Fibroblast of skin of scalp (primary cell): ENCODE measurements around the gene USP3.
"Not testable (repeated sequence)": the region's sequence is repeated elsewhere in the genome, so short reads cannot be mapped to it uniquely, and the experiment has no call there.

Experiments used
- DNase-seq: peaks from one replicate; pipeline ENCODE4 v3.0.0-alpha.2; 2013

USP3 gene

DNA sequence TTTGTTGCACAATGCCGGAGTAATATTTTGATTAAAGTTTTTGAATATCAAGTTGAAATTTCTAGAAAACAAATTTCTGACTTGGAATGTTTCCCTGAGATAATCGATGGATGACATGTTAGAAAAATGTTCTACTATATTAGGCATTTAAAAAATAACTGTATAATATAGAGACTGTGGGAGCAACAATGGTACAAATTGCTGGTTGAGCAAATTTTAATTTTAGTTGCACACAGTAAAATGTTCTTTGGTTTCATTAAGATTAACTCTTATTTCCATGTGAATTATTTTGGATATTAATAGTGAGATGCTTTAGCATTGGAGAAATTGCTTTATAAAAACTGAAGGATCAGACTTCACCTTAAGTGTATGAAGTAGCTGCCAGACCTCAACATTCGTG, 9.3 kb downstream of the USP3 start:
- DNase-seq, result no peak

DNA sequence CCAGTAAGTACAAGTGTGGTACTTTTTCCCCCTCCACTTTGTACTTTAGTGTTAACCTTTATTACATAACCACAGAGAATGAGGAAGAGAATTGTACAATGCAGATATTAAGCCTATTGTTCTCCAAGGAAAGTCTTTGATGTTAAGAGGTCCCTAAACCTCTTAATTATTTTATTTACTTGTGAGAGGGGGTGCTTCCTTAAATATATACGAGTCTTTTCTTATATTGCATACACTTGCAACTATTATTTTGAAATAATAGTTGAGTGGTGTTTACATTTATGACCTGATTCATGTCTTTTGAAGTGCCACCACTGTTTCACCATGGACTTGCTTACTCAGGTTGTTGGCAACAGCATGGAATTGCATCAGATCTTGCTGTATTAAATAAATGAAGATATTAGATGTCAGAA, 10.1 kb downstream of the USP3 start:
- DNase-seq, result peak; percentile 44

DNA sequence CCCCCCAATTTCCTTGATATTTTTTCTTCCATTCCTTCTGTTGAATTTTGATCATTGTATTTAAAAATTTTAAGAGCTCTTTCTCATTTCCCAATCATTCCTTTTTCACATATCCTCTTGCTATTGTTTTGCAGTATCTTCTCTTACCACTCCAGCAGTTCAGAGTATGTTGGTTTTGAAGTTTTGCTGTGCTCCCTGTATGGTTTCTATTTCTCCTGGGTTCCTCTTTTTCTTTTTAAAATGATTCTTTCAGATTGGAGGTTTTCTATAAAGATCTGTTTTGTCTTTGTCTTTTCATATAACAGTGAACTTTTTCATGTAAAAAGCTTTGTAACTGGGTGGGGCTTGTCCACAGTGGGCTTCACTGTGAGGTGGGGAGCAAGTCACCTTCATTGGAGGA, 12.8 kb downstream of the USP3 start:
- no peak for DNase-seq

DNA sequence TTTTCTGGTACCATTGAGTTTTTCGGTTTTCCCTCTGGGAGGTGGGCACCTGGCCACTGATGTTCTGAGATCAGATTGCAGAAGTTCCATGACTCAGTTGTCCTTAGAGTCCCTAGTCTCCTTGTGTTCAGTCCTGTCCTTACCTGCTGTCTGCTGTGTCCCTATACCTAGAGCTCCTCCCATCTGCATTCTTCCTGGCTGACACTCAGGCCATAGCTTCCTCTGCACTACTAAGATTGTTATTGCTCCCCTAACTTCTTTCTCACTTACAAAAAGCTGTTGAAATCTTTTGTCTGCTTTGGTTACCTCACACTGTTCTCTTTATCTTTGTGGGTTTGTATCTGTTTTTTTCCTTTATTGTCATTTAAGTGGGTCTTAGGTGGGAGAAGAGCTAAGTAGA, 13.2 kb downstream of the USP3 start:
- DNase-seq, result no peak

DNA sequence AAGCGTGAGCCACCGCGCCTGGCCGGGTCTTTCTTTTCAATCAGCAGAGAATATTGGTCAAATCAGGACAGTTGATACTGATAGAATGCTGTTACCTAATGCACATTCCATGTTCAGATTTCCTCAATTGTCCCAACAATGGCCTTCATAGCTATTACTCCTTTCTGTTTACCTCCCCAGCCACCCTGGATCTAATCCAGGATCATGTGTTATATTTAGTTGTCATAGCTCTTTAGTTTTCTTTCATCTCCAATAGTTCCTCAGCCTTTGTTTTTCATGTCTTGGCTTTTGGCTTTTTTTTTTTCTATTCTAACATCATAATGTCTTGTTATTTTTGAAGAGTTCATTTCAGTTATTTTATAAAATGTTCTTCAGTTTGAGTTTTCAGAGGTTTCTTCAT, 14.6 kb downstream of the USP3 start:
- DNase-seq, result no peak

DNA sequence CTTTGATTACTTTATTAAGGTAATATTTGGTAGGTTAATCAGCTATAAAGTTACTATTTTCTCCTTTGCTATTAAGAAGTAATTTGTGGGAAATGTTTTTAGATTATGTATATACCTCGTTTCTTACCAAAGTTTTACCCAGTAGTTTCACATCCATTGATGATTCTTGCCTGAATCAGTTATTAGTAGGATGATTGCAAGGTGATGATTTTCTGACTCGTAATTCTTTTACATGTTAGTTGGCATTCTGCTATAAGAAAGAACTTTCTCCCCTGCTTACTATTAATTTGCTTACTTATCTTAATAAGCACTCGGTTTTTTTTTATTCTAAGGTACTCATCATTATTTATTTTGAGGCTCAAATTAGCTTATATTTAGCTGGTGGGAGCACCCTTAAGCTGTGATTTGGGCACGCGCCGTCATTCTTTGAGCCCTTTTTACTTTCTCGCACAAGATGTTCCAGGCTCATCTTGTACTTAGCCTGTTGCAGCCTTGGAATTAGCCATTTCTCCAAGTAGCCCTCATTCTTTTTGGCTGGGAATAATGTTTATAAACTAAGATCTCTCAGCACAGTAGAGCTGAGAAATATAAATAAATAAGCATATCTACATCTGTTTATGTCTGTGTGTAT, 15.3 kb downstream of the USP3 start:
- DNase-seq, result no peak

DNA sequence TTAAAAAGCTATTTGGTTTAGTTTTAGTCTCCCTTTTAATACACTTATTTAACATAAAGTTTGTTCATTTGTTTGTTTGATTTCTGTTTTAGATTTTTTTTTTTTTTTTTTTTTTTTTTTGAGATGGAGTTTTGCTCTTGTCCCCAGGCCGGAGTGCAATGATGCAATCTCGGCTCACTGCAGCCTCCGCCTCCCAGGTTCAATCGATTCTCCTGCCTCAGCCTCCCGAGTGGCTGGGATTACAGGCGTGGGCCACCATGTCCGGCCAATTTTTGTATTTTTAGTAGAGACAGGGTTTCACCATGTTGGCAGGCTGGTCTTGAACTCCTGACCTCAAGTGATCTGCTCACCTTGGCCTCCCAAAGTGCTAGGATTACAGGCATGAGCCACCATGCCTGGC, 16.1 kb downstream of the USP3 start:
- not testable (repeated sequence) for DNase-seq

DNA sequence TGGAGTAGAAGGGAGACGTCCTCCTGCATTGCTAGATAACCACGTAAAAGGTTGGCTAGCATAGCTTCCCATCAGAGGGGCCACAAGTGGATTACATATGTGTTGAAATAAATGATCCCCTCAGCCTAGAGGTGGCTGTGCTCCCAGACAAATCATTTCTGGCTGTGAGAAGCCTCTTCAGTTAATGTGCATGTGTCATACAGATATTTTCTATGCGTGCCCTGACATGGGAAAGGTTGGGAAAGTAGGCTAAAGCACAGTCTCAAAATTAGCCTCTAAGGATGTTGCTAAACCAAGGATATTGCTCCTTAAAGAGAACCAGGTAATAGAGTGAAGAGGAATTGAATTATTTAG, 17.8 kb downstream of the USP3 start:
- peak; percentile 29 for DNase-seq

DNA sequence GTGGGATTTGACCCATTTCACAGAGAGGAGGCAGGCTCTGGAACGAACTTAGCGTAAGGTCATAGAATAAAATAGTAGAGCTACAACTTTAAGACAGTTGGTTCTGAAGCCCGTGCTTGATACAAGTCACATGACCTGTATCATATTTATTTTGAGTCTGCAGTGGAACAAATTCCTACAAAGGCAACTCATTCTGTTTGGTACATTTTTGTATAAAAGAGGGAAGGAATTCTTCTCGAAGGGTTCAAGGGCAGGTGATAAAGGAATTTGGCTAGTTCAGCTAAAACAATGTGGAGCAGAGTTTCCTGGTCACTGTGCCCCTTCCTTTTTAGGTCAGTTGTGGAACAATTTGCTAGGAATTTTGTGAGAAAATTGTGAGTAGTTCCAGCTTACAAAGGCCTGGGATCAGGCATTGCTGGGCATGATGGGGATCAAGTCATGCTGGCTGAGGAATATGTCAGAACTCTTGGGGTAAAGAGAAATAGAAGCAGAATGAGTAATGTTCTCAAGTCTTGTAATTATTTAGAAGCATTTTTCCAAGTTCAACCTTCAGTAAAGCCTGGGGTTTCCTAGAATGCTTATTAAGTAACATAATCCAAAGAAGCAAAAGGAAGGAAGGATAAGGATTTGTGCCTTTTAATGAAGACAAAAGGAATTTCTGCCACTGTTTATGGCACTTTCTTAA, 19.1 kb downstream of the USP3 start:
- peak; percentile 39 for DNase-seq

DNA sequence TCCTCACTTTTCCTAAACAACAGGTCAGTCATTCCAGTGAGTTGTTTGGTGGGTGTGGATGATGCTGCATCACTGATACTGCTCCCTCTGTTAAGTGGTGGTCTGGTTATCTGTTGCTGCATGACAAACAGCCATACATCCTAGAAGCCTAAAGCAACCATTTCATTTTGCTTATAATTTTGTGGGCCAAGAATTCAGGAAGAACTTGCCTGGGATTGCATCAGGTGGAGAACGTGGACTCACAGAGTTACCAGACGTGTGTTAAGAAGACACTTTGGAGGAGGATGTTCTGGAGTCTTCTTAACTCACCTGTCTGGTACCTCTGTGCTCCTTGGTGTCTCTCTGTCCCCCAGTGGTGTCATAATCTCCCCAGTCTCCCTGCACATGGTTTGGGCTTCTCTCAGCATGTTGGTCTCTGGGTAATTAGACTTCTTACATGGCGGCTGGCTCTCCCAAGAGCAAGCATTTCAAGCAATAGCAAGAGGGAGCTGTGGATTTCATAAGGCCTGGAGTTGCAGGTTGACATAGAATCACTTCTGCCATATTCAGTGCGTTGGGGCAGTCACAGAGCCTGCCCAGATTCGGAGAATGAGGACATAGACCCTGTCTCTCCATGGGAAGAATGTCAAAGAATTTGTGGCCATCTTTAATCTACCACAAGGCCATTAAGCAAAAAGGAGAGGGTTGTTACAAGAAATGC, 20.1 kb downstream of the USP3 start:
- DNase-seq, result no peak

DNA sequence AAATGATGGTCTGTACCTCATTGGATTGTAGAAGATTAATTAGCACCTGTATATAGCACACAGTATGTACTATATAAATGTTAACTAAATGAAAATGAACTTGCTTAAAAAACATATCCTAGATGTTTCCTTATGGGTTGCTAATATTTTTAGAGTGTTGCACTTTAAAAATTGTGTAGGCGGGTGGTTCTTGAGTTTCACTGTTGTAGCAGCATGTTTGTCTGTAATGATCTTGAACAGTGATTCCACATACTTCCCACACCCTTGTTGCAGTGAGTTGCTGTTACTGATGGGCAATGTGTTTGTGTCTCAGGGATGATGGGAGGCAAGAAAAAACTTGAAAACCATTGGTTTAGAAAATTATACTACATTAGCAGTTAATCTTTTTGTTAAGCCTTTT, 22.0 kb downstream of the USP3 start:
- no peak for DNase-seq

DNA sequence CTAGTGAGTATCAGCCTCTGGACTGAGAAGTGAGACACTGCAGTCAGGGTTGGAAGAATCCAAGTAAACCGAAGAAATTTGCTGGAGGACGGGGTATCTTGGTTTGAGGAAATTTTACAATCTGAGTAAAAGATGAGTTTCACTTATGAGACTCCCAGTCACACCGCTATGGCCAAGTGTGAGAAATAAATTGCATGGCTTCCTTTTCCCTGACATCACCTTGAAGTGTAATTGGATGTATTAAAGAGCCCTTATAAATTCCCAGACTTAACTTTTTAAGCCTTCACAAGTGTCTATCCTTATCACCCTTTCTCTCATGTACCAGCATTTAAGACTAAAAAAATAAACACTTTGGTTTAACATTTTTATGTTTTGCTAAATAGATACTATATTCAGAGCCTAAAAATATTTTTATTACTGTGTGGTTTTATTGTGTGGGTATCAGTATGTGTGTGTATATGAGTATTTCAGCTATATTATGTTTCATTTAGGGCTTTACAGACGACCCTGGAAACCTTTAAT, 23.8 kb downstream of the USP3 start:
- peak; percentile 27 for DNase-seq

DNA sequence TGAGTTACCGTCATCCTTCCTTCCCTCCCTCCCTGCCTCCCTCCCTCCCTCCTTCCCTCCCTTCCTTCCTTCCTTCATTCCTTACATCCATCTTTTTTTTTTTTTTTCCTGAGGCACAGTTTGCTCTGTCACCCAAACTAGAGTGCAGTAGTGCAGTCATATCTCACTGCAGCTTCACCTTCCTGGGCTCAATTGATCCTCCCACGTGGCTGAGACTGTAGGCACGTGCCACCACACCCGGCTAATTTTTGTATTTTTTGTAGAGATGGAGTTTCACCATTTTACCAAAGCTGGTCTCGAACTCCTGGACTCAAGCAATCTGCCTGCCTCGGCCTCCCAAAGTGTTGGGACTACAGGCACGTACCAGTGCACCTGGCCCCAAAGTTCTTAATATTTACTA, 25.8 kb downstream of the USP3 start:
- no peak for DNase-seq

DNA sequence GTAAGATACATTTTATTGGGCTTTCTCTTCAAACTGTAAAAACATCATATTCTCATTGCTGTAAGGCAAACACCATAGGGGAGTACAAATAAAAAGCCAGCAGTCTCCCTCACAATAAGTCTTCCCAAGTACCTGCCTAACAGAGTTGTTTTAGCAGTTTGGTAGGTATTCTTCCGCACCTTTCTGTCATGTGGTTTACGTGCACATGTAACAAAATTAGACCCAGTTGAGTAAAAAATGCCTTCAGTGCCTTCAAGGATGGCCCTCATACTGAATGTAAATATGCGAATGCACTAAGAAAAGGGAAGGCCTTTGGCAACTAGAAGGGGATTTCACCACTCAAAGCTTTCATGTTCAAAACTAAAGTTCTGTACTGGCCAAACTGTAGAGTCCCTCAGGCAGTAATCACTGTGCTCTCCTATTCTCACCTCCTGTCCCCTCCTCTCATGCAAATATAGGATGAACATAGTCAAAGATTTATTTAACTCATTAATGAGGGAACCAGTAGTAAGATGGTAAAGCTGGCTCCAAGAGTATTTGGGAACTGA, 26.4 kb downstream of the USP3 start:
- DNase-seq, result no peak

DNA sequence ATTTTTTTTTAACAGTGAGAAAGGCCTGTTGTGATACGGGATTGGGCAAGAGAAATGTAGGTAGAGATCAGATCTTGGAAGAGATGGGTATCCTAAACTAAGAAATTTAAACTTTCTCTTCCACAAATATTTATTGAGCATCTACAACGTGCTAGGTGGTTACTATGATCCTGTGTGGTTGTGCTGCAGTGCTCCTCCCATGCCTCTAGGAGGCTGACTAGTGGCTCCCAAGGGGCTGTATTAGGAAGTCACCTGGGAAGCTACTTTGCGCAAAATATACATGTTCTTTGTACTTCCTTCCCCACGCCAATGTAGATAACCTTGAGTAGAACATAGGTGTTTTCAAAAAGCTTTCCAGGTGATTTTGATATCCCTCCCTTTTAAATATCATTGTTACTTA, 27.2 kb downstream of the USP3 start:
- DNase-seq, result no peak

DNA sequence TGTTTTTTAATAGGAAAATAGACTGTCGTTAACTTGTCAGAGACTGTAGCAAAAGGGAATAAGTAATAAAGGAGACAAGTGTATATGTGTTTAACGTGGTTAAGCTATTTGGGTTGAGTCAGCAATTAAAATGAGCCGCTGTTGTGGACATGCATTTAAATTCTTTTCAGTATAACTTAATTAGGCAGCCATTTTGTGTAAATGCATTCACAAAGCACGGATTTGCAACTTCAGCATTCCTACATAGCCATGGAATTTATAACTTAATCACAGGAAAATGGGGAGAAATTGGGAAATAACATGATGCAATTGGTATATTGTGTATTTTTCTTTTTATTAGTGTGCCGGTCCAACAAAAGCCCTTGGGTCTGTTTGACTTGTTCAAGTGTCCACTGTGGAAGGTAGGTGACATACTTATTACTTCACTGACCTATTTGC, 27.9 kb downstream of the USP3 start:
- DNase-seq, result peak; percentile 60

DNA sequence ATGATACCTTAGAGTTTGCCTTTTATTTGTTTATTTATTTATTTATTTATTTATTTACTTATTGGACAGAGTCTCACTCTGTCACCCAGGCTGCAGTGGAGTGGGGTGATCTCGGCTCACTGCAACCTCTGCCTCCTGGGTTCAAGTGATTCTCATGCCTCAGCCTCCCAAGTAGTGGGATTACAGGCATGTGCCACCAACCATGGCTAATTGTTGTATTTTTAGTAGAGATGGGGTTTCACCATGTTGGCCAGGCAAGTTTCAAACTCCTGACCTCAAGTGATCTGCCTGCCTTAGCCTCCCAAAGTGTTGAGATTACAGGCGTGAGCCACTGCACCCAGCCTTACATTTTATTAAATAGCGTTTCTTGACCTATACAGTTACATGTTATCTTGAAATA, 30.5 kb downstream of the USP3 start:
- not testable (repeated sequence) for DNase-seq

DNA sequence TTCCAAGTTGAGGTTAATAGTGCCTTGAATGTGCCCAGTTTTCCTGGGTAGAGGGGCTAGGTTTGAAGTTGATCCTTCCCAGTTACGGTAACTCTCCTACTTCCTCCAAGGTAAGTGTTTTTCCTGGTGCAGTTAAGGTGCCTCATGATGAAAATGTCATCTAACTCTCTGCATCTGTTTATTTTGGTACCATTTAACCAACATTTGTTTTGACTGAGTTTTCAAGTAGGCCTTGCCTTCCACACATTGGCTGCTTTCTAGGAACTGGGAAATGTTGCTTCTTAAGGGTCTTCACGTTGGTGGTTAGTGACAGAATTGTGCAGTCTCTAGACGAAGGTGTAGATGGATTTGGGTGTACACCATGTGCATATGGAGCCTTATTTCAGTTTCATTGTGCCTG, 31.3 kb downstream of the USP3 start:
- DNase-seq, result no peak

DNA sequence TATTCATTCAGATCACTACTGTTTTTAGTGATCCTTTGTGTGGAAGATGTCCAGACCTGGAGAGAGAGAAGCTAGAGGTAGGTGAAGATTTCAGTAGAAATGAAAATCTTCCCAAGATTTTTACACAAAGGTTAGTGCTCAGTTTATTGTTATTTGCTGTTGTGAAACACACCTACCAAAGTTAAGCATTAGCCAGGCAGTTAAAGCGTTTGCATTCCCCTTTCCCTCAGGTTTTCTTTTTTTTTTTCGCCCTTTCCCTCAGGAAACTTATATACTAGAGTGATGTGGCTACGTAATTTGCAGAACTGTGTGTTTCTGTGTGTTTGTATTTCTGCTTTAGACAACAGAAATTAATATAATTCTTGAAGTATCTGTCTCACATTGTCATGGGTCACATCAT, 34.5 kb downstream of the USP3 start:
- no peak for DNase-seq

DNA sequence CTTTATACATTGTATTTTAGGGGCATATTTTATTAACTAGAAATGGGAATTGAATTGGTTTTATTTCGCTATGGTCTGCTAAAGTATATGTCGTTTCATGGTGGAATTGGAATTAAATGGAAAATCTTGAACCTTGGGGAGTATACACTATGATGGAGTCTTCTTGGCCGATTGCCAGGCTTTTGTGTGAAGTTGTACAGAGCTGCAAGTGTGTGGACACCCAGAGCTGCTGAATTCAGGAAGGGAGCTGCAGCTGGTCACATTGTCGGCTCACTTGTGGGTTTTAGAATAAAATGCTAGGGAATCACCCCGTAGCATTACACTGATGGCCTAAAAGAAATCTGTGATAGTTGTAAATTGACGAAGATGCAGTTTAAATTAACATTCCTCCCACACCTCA, 35.1 kb downstream of the USP3 start:
- DNase-seq, result no peak

DNA sequence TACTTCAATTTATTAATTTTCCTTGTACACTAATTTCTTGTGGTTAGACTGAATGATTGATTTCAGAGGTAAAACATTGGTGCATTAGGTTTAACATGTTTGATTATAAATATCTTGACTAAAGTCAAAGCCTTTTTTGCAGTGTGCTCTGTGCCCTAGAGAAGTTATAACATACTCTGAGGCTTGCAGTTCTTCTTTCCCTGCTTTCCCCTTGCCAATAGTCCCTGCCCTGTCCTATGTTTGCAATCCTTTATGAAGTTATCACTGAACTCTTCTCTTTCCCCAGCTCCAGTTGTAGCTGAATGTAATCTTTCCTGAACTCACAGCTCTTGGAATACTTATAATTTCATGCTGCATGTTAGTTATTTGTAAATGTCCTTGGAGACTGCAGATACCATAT, 35.6 kb downstream of the USP3 start:
- DNase-seq, result no peak

DNA sequence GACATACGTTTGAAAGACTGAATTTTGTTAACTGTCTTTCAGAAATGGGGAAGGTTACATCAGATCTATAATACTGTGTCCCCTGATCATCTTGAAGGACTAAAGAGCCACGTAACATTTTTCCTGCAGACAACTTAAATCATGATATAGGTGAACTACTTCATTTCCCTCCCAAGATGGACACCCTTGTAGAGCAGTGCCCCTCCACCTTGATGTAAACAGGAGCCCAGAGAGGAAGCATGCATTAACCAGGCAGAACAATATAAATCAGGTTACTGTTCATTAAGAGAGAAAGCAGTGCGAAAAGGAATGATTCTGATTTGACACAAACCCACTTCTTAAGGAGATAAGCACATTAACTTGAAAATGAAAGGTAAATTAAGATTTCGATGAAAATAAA, 36.1 kb downstream of the USP3 start:
- DNase-seq, result no peak

DNA sequence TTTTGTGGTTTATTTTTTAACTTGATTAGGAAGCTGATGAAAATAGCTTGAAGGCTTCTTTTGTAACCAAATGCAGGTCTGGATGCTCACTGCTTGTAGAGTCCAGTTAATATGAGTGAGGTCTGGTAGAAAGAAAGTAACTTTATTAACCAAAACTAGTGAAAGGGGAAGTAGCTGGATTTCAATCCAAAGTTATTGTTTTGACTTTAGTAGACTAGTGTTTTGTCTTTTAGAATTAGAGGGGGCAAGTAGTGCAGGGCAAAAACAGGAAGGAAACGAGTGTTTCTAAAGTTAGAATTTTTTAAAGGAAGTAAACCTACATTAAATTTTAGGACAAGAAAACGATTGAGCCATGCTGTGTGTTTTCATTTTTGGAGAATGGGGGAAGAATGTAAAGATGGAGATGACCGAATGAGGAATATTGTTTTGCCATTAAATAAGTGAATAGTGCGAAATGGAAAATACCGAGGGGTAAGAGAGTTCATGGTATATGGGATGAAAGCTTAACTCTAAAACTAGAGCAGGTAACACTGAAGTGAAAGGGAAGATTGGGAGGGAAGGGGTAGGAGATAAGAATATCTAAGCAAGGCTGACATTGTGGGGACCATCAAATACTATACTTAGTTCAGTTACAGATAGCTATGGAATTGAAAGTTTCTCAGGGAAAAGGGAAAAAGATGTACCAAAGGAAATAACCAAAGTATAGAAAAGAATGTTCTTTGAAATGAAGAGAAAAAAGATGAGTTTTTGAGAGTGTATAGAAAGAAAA, 40.0 kb downstream of the USP3 start:
- DNase-seq, result no peak
